Measurements from ENCODE around the gene AQP12B. TPM values are rescaled to one million over a fixed set of nuclear protein-coding genes. Genes with fewer than 3 reads are reported as not detected.

The AQP12B gene
- total RNA-seq, 1 experiment from 2014 or later = not detected

- peaks cover 10 to 22% (median 10%) of the 10 kb centered on the region in 3 experiments; a peak in 6 of 7 replicates for H3K36me3 Mint-ChIP-seq (ENCODE audit: insufficient read depth in 1 of 3, low read depth in 3 of 3)
- H2AK5ac ChIP-seq (ENCODE audit: insufficient read length, low read length) = no peak overlapping the region
- H2BK15ac ChIP-seq (ENCODE audit: low read depth, low read length) = no peak overlapping the region
- H3K79me1 ChIP-seq (ENCODE audit: insufficient read depth, low read depth, low read length, poor library complexity, severe bottlenecking) = no peaks in the 10 kb centered on the region
- no peak overlapping the region for H3K4me3 Mint-ChIP-seq
- no peak overlapping the region for H4K91ac ChIP-seq (ENCODE audit: insufficient read length, low read depth, low read length)
- H3K27ac Mint-ChIP-seq = peak overlapping the region; percentile 35 to 78 (median 57); a peak in 4 of 7 replicates
- H4K20me1 ChIP-seq (ENCODE audit: control insufficient read depth, insufficient read depth, insufficient read length) = peaks cover 5% of the 10 kb centered on the region
- no peak overlapping the region for H3K27ac ChIP-seq (ENCODE audit: insufficient read length, low read depth, low read length)
- H2BK12ac ChIP-seq (ENCODE audit: insufficient read length, low read depth, low read length) = no peak overlapping the region
- no peaks in the 10 kb centered on the region; a peak in 1 of 4 replicates for H3K4me1 Mint-ChIP-seq
- DNase-seq = no peak
- H3K4me1 ChIP-seq (ENCODE audit: insufficient read depth, low read length) = no peaks in the 10 kb centered on the region
- TF ChIP-seq, protein P1, sequence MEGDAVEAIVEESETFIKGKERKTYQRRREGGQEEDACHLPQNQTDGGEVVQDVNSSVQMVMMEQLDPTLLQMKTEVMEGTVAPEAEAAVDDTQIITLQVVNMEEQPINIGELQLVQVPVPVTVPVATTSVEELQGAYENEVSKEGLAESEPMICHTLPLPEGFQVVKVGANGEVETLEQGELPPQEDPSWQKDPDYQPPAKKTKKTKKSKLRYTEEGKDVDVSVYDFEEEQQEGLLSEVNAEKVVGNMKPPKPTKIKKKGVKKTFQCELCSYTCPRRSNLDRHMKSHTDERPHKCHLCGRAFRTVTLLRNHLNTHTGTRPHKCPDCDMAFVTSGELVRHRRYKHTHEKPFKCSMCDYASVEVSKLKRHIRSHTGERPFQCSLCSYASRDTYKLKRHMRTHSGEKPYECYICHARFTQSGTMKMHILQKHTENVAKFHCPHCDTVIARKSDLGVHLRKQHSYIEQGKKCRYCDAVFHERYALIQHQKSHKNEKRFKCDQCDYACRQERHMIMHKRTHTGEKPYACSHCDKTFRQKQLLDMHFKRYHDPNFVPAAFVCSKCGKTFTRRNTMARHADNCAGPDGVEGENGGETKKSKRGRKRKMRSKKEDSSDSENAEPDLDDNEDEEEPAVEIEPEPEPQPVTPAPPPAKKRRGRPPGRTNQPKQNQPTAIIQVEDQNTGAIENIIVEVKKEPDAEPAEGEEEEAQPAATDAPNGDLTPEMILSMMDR (conservative IDR thresholded peaks at IDR 0.05) = no peak
- no peak overlapping the region; the same call in 1 of the 2 replicates for H3K14ac ChIP-seq (ENCODE audit: insufficient read depth, low read length)
- no peaks in the 10 kb centered on the region; a peak in 2 of 5 replicates for H3K9me3 Mint-ChIP-seq
- no peaks in the 10 kb centered on the region for H3K23me2 ChIP-seq (ENCODE audit: insufficient read length, low read depth, low read length, poor library complexity, severe bottlenecking)
- H3K27me3 Mint-ChIP-seq (ENCODE audit: low read depth) = no peaks in the 10 kb centered on the region; the same call in none of the 2 replicates
- H4K8ac ChIP-seq (replicated peaks; ENCODE audit: insufficient read length, low read depth, low read length) = no peak overlapping the region
- no peak overlapping the region for H2BK120ac ChIP-seq (ENCODE audit: low read depth, low read length, poor library complexity, severe bottlenecking)
- H2AFZ ChIP-seq (ENCODE audit: low read length) = no peak overlapping the region
- no peak overlapping the region for H3K4ac ChIP-seq (ENCODE audit: low read depth, low read length)
- no peaks in the 10 kb centered on the region for H3K27me3 ChIP-seq (ENCODE audit: insufficient read depth, low read length)
- H3K9me3 ChIP-seq (ENCODE audit: control insufficient read depth, low read depth, low read length) = no peaks in the 10 kb centered on the region
- H3K9ac ChIP-seq (ENCODE audit: extremely low read depth, insufficient read length, low read length) = no peak overlapping the region
- no peak overlapping the region for H3T11ph ChIP-seq (ENCODE audit: low read length)
- H2BK20ac ChIP-seq (ENCODE audit: low read depth, low read length, poor library complexity, severe bottlenecking) = no peak overlapping the region
- H4K5ac ChIP-seq (ENCODE audit: insufficient read length, low read depth, low read length) = no peak overlapping the region
- H2BK5ac ChIP-seq (ENCODE audit: insufficient read length, low read length) = no peak overlapping the region
- H3K18ac ChIP-seq (ENCODE audit: insufficient read length, low read depth, low read length) = no peak overlapping the region
- H3K79me2 ChIP-seq (ENCODE audit: insufficient read depth, low read length) = no peaks in the 10 kb centered on the region
- WGBS (ENCODE audit: extremely low coverage, insufficient read length, low lambda C conversion rate) = no CpG with 5 or more reads among the region's 26 CpGs
- H3K56ac ChIP-seq (ENCODE audit: insufficient read length, low read depth, low read length) = no peak overlapping the region
- no peak overlapping the region for H3K4me2 ChIP-seq (ENCODE audit: insufficient read depth, insufficient read length, low read length)
- no peak overlapping the region for H3K23ac ChIP-seq (ENCODE audit: insufficient read length, low read depth, low read length)
These were observed 31.5 kb upstream of the AQP12B start for GRCh38 chr2:240713928-240714746.
